Esophagus muscularis mucosa (tissue), 4 donors: ENCODE results near the gene IQCE. TPM values are rescaled to one million over a fixed set of nuclear protein-coding genes. Genes with fewer than 3 reads are reported as not detected.

Experiments used
- DNase-seq: peaks from one replicate; pipeline ENCODE4 v3.0.0-alpha.2; 2017; ENCODE audit errors: extremely low spot score
- H3K27ac ChIP-seq, 4 donors: fragments of 200-600 bp; sonication (generic); replicated peaks in 1 of 4; 1 replicate in 3 of 4; 2 replicates in 1 of 4; pipeline ENCODE4 v1.5.1; 2016 to 2019; ENCODE audit warnings: mild to moderate bottlenecking in 1 of 4
- H3K27me3 ChIP-seq, 4 donors: fragments of 200-600 bp; sonication (generic); one replicate each; pipeline versions ENCODE4 v1.5.1 to v1.6.0; 2016 to 2019
- H3K36me3 ChIP-seq, 4 donors: fragments of 200-600 bp; sonication (generic); one replicate each; pipeline ENCODE4 v1.5.1; 2016 to 2019
- H3K4me1 ChIP-seq, 4 donors: fragments of 200-600 bp; sonication (generic); one replicate each; pipeline ENCODE4 v1.5.1; 2016 to 2019
- H3K4me3 ChIP-seq, 4 donors: fragments of 200-600 bp; sonication (generic); 1 replicate in 2 of 4; 2 replicates in 2 of 4; pipeline ENCODE4 v1.5.1; 2016 to 2019; ENCODE audit warnings: mild to moderate bottlenecking in 4 of 4, moderate library complexity in 1 of 4
- H3K9me3 ChIP-seq, 4 donors: fragments of 200-600 bp; sonication (generic); 1 replicate in 3 of 4; 2 replicates in 1 of 4; pipeline ENCODE4 v1.5.1; 2016 to 2019
- CTCF ChIP-seq, 3 experiments: fragments of 200-600 bp in 2 of 3; fragments of 450-650 bp in 1 of 3; sonication (generic) in 2 of 3; IDR thresholded peaks; one replicate each; pipeline ENCODE4 v1.5.1; 2017 to 2019; ENCODE audit warnings: antibody characterized with exemption in 3 of 3, mild to moderate bottlenecking in 2 of 3, moderate library complexity in 1 of 3
- EP300 ChIP-seq: sonication (generic); formaldehyde crosslinking; IDR thresholded peaks from one replicate; pipeline ENCODE4 v1.6.1; 2017; ENCODE audit warnings: antibody characterized with exemption
- POLR2A ChIP-seq: fragments of 450-650 bp; IDR thresholded peaks from one replicate; pipeline ENCODE4 v1.6.1; 2017; ENCODE audit warnings: antibody characterized with exemption, moderate library complexity, mild to moderate bottlenecking, low read depth
- POLR2AphosphoS5 ChIP-seq, 2 donors: sonication (generic); formaldehyde crosslinking; IDR thresholded peaks; one replicate each; pipeline ENCODE4 v1.6.1; 2017; ENCODE audit warnings: antibody characterized with exemption in 2 of 2
- WGBS: methylation state at CpG from one replicate; pipeline ENCODE4 v1.1.5; 2018; 5-methylcytosine and 5-hydroxymethylcytosine counted together
- intact Hi-C: fragments of 100-400 bp; cut with DNase I; formaldehyde crosslinking; loops from one replicate; pipeline ENCODE4 v1.15.1; 2023
- total RNA-seq, 4 donors: library from RNA; depleted of rRNA; stranded (reverse); fragments of >200 nt; gene quantifications; one replicate each; pipeline versions ENCODE4 v1.1.0 to v1.2.1, GENCODE V29; 2016

IQCE gene
- total RNA-seq, 4 donors from 2014 or later, result 13.0 to 22.4 (median 18.0) TPM

- peaks cover 0 to 21% (median 13%) of the 10 kb centered on the region in 4 donors for H3K36me3 ChIP-seq
- TF ChIP-seq POLR2AphosphoS5 (IDR thresholded peaks at IDR 0.05) (no peak), CTCF (IDR thresholded peaks at IDR 0.05) (peak; percentile 33 to 50 (median 34)), EP300 (no peak), POLR2A (no peak)
- H3K27ac ChIP-seq, result no peak overlapping the region
- no peaks in the 10 kb centered on the region for H3K9me3 ChIP-seq
- peaks cover 0 to 18% (median 11%) of the 10 kb centered on the region in 4 donors for H3K4me1 ChIP-seq
- 39% methylated on average over 12 of the region's 16 CpGs for WGBS
- no peak for DNase-seq
- peak overlapping the region in 1 of 4 donors; percentile 20 for H3K4me3 ChIP-seq
- no peaks in the 10 kb centered on the region for H3K27me3 ChIP-seq
- intact Hi-C loops, result loop anchor here (5.0 to 10.0 kb wide), 2 partner anchors 115 to 123 kb away; no protein-coding TSS in a partner anchor
Observed at GRCh38 chr7:2567679-2568278, 9.0 kb downstream of the IQCE start.

GRCh38 chr7:2568521-2569223, 9.9 kb downstream of the IQCE start:
- Histone ChIP-seq H3K4me1 (peaks cover 0 to 18% (median 11%) of the 10 kb centered on the region in 4 donors), H3K36me3 (peaks cover 0 to 24% (median 18%) of the 10 kb centered on the region in 4 donors), H3K27me3 (no peaks in the 10 kb centered on the region), H3K9me3 (no peaks in the 10 kb centered on the region), H3K27ac (no peak overlapping the region), H3K4me3 (no peak overlapping the region)
- TF ChIP-seq EP300 (no peak), POLR2A (no peak), POLR2AphosphoS5 (IDR thresholded peaks at IDR 0.05) (no peak), CTCF (IDR thresholded peaks at IDR 0.05) (no peak)
- no peak for DNase-seq
- intact Hi-C loops, result loop anchor here (5.0 to 10.0 kb wide), 2 partner anchors 114 to 124 kb away; no protein-coding TSS in a partner anchor
- 92% methylated on average over 24 of the region's 24 CpGs for WGBS

DNA sequence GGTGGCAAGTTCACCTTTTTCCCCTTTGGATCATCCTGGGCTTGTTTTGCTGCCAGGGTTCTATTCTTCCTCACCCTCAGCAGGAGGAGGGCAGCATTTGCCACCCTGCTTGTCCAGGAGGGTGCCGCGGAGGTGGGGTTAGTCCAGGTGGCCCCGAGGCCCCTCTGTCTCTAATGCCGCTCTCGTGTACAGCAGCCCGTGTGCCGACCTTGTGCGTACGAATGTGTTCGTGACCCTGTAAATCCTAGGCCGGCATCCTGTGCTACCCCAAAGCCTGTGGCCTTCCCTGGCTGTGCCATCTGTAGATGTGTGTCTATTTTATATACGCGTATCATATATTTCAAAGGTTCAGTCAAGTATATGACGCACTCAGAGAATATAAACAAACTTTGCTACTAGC, 10.6 kb downstream of the IQCE start:
- no peaks in the 10 kb centered on the region for H3K27me3 ChIP-seq
- H3K4me3 ChIP-seq, result no peak overlapping the region
- no peak for TF ChIP-seq POLR2AphosphoS5 (IDR thresholded peaks at IDR 0.05)
- H3K4me1 ChIP-seq, result peaks cover 0 to 18% (median 11%) of the 10 kb centered on the region in 4 donors
- H3K27ac ChIP-seq, result no peak overlapping the region
- WGBS, result 98% methylated on average over 14 of the region's 14 CpGs
- no peaks in the 10 kb centered on the region for H3K9me3 ChIP-seq
- intact Hi-C loops, result loop anchor here (5.0 to 10.0 kb wide), 2 partner anchors 113 to 125 kb away; no protein-coding TSS in a partner anchor
- DNase-seq, result no peak
- peaks cover 4 to 31% (median 26%) of the 10 kb centered on the region in 4 donors for H3K36me3 ChIP-seq

- H3K4me3 ChIP-seq, result no peak overlapping the region
- no peak for DNase-seq
- intact Hi-C loops, result no loop called here
- H3K27me3 ChIP-seq, result no peaks in the 10 kb centered on the region
- TF ChIP-seq POLR2A (no peak), EP300 (no peak), CTCF (IDR thresholded peaks at IDR 0.05) (no peak), POLR2AphosphoS5 (IDR thresholded peaks at IDR 0.05) (no peak)
- H3K36me3 ChIP-seq, result peaks cover 5 to 37% (median 30%) of the 10 kb centered on the region in 4 donors
- WGBS, result 86% methylated on average over 16 of the region's 16 CpGs
- H3K9me3 ChIP-seq, result no peaks in the 10 kb centered on the region
- H3K4me1 ChIP-seq, result peaks cover 0 to 18% (median 11%) of the 10 kb centered on the region in 4 donors
- no peak overlapping the region for H3K27ac ChIP-seq
Observed at GRCh38 chr7:2570021-2570420, 11.2 kb downstream of the IQCE start.

DNA sequence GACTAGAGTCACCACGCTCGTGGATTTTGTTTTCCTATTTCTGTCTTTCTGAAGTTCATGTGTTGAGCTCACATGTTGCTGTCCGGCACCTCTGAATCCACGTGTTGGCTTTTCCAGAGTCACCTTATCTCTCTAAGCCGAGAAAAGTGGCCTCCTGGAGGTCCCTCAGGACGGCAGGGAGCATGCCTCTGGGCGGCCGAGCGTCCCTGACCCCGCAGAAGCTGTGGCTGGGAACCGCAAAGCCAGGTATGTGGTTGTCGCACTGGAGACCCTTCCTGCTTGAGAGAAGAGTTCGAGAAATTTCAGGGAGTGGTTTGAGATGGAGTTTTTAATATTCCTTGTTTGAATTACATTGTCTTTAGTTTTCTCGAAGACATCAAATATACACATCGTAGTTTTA, 12.6 kb downstream of the IQCE start:
- H3K4me3 ChIP-seq, result no peak overlapping the region
- no peaks in the 10 kb centered on the region for H3K9me3 ChIP-seq
- H3K27me3 ChIP-seq, result no peaks in the 10 kb centered on the region
- DNase-seq, result no peak
- peaks cover 0 to 18% (median 11%) of the 10 kb centered on the region in 4 donors for H3K4me1 ChIP-seq
- 92% methylated on average over 15 of the region's 15 CpGs for WGBS
- no peak overlapping the region for H3K27ac ChIP-seq
- intact Hi-C loops, result no loop called here
- TF ChIP-seq POLR2A, result no peak
- no peak for TF ChIP-seq CTCF (IDR thresholded peaks at IDR 0.05)
- TF ChIP-seq POLR2AphosphoS5 (IDR thresholded peaks at IDR 0.05), result no peak
- no peak for TF ChIP-seq EP300
- H3K36me3 ChIP-seq, result peaks cover 5 to 48% (median 43%) of the 10 kb centered on the region in 4 donors
